C4-2B (cell line): ENCODE data around the gene RGL4.

Source experiments
- CTCF ChIP-seq: fragments of 450-650 bp; conservative IDR thresholded peaks from 2 replicates; pipeline ENCODE4 v1.5.1; 2017; ENCODE audit warnings: mild to moderate bottlenecking
- ZFX ChIP-seq: fragments of 450-650 bp; IDR thresholded peaks from 2 replicates; pipeline ENCODE4 v1.6.1; 2017

- TF ChIP-seq CTCF (no peak), ZFX (no peak)
Observed at GRCh38 chr22:23722160-23722559, 31.3 kb downstream of the RGL4 start.
